NCI-H748 treated with DMSO at 0.1 percent for 48 hours (cell line): ENCODE measurements around the gene SLC10A6.
"Not testable (repeated sequence)": the region's sequence is repeated elsewhere in the genome, so short reads cannot be mapped to it uniquely, and the experiment has no call there.

Experiments used
- DNase-seq: peaks from one replicate; lab custom pipeline; 2025; lab: John Stamatoyannopoulos, UW

The SLC10A6 gene, protein sequence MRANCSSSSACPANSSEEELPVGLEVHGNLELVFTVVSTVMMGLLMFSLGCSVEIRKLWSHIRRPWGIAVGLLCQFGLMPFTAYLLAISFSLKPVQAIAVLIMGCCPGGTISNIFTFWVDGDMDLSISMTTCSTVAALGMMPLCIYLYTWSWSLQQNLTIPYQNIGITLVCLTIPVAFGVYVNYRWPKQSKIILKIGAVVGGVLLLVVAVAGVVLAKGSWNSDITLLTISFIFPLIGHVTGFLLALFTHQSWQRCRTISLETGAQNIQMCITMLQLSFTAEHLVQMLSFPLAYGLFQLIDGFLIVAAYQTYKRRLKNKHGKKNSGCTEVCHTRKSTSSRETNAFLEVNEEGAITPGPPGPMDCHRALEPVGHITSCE

DNA sequence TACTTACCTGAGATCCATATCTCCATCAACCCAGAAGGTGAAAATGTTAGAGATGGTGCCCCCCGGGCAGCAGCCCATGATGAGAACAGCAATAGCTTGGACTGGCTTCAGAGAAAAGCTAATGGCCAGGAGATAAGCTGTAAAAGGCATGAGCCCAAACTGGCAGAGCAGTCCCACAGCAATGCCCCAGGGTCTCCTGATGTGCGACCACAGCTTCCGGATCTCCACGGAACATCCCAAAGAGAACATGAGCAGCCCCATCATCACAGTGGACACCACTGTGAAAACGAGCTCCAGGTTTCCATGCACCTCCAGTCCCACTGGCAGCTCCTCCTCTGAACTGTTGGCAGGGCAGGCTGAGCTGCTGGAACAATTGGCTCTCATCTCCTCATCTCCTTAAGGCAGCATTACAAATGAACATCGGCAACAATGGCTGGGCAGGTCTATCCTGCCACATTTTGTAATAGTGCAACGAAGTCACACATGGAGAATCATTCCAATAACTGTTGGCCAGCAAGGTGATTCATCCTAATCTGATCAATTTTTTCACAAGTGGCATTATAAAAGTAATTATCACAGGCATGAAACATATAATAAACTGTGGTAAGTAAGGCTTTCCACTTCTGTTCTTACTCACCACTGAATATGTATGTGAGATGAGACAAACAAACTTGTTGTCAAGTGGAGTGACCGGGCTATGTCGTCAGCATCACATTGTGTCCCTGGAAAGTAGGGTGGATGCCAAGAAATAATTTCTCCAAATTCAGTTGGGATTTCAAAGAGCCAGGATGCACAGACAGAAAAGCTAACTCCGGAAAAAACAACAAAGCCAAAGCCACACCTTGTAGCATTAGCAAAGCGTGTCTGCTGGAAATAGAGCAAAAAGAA is at the start of gene SLC10A6:
Gene SLC10A6, minus strand, starts transcription at position 653 of the 888 bp plus-strand sequence. Its CDS starts 269 bp downstream, at position 384.
- DNase-seq, result no peak

DNA sequence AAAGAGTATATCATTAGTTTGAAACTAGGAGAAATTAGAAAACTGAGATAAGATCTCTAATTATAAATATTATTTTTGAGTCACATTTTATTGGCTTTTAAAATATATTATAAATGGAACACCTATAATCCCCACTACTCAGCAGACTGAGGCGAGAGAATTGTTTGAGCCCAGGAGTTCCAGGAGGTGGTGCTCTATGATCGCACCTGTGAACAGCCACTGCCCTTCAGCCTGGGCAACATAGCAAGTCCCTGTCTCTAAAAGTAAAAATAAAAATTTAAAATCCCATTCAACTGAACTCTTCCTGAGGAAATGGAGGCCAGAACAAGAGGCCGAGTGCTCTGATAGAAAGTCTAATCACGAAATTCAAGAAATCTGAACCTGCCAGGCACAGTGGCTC is 49.4 kb upstream of the SLC10A6 start:
- no peak for DNase-seq

GRCh38 chr4:86896596-86896995 is 47.4 kb upstream of the SLC10A6 start:
- DNase-seq, result no peak

DNA sequence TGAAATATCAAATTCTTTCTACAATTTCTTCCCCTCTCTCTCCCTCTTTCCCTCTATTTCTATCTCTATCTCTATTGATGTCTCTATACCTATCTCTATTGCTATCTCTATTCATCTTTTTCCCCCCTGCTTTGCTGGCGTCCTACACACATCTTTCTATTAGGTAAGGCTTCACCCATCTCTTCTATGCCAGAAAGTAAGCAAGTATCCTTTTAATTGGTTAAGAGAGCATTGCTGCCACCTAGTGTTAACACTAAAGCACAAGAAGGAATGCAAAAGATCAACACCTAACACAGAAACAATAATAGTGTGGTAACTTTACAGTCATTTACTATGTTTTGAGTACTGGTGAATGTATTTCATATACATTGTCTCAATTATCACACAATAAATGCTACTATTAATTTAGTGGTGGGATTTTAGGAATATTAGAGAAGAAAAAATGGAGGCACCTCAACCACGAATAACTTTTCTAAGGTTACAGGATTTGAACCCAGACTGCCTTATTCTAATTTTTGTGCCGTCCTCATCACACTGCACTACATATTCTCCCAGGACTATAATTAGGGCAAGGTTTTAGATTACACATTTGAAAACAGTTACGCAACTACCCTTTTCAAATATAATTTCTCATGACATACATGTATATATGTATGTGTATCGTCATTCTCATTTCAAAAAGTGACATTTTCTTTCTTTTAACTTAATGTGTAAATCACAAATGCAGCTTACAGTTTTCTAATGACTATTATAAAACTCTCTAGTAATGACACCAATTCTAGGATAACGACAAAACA is 46.7 kb upstream of the SLC10A6 start:
- DNase-seq, result peak; percentile 36

DNA sequence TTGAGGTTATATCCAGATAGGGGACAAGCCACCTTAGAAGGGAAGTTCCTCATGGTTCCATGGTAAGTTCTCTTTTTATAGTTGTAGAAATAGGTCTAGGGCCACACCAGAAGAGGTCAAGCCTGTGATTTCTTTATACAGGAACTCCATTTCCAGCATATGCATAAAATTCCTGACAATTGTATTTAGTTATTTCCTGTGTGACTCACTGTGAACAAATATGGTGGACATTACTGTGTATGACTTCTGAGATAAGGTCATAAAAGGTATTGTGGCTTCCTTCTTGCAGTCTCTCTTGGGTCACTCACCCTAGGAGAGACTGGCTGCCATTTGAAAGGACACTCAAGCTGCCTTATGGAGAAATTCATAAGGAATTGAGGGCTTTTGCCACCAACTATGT is 45.3 kb upstream of the SLC10A6 start:
- DNase-seq, result no peak

DNA sequence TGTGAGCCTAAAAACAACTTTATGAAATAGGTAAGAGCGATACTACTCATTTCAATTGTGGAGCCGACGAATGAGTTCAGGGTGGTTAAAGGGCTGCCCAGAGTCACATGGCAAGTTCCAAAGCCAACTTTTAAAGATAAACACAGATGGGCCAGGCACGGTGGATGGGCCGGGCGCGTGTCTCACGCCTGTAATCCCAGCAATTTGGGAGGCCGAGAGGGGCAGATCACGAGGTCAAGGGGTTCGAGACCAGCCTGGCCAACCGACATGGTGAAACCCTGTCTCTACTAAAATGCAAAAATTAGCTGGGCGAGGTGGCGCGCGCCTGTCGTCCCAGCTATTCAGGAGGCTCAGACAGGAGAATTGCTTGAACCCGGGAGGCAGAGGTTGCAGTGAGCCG is 44.0 kb upstream of the SLC10A6 start:
- no peak for DNase-seq

GRCh38 chr4:86892636-86892960 is 43.4 kb upstream of the SLC10A6 start:
- DNase-seq, result peak; percentile 8

- DNase-seq, result no peak
Measured at GRCh38 chr4:86891762-86892635, 42.8 kb upstream of the SLC10A6 start, which contains the start of gene C4orf36. C4orf36 (minus strand) TSS chr4:86892422; CDS start chr4:86891520, 902 bp downstream.

DNA sequence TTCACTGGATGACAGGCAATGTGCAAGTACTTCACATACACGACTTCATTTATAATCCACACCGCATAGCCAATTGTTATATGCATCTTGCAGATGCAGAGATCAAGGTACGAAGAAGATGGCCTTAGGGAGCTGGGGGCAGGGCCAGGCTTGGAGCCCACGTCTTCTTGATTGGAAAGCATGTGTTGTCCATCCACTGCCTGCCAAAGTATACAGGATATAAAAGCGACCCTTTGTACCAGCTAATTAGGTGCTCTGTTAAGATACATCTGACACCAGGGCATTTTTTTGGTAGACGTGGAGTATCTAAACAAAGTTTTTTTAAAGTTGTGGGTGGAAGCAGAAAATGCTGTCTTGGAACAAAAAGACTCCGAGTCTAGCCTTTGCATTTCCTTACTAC is 41.6 kb upstream of the SLC10A6 start:
- no peak for DNase-seq

GRCh38 chr4:86879641-86880040 is 30.5 kb upstream of the SLC10A6 start:
- DNase-seq, result no peak

DNA sequence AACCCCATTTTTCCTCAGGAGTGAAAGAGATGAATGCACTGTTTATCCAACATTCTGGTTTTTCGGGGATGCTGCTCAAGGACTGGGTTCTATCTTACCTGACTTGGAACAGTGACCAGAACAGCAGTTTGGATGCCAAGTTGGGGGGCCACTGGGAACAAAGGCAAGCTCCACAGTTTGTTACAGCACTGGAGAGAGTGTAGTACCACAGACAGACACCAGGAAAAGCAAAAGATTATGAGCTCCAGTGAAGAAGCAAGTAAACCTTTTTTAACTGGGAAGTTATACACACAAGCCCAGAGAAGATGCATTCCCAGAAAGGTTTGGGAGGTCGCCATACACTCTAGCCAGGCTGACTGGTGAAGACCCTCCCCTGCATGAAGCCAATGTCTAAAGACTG is 29.5 kb upstream of the SLC10A6 start:
- DNase-seq, result no peak

DNA sequence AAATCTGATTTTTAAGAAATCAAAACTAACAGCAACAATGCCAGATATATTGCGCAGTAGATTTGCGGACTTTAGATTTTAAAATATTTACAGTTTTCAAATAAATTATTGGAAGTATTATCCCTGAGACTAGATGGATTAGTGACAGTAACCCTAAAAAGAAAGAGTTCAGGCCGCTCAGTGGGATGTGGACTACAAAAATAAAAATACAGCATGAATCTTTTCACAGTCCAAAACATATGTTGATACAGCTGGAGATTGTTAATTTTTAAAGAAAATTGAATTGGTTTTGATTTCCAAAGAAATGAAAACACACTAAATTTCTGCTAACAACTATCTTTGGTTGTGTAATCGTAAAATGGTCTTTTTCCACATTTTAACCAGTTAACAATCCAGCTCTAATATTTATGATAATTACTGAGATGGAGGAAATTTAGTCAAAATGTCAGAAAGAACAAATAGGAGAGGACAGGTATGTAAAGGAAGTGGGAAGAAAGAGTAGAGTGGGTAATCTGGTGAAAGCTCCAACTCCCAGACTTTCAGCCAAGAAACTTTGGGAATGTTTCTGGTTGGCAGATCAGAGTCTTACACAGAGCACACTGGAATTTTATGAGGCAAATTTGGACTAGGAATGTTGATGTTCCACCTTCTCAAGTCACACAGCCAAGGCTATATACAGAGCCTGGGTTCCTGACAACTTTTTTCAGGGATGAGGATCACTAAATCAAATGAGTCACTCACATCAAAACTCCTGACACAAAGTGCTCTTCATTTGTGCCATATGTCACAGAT is 27.9 kb upstream of the SLC10A6 start:
- DNase-seq, result no peak

GRCh38 chr4:86875436-86875835 is 26.3 kb upstream of the SLC10A6 start:
- not testable (repeated sequence) for DNase-seq

DNA sequence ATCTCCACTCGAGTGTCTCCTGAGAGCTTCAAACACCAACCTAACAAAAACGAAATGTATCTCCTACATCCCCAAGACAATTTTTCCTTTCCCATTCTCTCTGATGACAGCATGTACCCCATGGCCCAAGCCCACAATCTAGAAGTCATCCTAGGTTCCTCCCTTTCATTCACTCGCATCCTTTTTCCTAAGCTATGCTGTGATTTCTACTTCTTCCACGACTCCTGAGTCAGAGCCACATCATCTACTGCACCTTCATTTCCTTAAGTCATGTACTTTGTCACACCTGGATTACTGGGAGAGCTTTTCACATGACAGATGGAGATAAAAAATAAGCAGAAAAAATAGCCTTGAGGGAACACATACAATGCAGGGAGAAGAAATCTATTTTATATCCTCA is 23.0 kb upstream of the SLC10A6 start:
- DNase-seq, result no peak

- DNase-seq, result no peak
Measured at GRCh38 chr4:86870442-86871069, 21.4 kb upstream of the SLC10A6 start.

DNA sequence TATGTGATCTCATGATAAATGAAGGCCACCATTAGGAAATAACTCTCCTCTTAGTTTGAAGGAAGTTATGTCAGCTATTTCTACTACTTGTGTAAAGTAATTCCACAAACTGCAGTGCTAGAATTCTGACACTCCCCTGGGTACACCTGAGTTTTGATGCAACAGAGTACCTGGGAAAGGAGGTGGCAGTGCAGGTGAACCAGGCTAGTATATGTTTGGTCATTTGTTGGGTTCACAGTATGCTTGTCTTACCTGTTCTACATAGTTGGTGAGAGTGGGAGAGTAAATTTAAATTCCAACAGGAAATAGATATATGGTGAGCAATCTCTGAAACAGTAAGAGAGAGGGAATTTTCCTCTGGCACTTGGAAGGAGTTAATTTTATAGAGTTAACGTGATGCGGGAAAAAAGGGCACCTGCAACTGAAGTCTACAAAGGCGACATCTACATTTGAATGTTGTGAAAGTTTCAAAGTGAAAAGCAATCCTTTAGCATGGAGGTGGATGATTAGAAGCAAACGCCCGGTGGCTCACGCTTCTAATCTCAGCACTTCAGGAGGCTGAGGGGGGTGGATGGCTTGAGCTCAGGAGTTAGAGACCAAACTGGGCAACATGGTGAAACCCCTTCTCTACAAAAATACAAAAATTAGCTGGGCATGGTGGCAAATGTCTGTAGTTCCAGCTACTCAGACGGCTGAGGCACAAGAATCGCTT is 8.3 kb upstream of the SLC10A6 start:
- no peak for DNase-seq

DNA sequence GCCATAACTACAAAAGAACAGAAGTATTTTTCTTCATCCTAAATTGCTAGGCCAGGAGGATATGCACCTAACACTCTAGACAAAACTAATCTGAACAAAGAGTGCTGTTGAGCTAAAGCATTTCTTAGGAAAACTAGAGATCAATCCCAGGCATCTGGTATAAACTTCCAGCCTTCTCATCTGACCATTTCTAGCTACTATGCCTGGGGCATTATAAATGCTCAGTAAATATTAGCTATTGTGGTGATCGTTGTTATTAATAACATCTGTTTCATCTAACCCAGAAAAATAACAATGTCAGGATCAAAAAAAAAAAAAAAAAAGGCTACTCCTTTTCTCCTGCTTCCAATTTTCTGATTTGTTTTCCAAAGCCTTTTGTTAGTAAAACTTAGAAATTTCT is 7.7 kb upstream of the SLC10A6 start:
- no peak for DNase-seq

- no peak for DNase-seq
Measured at GRCh38 chr4:86855572-86855971, 6.4 kb upstream of the SLC10A6 start.

- DNase-seq, result no peak
Measured at GRCh38 chr4:86853209-86853608, 4.0 kb upstream of the SLC10A6 start.
